Heart right ventricle (tissue), 16 donors: ENCODE data around the gene PTPRD. TPM values are rescaled to one million over a fixed set of nuclear protein-coding genes. Genes with fewer than 3 reads are reported as not detected.

Experiments used
- ATAC-seq, 8 donors: fragments of 200-7000 bp; cut with Tn5 transposase; one replicate each; pipeline ENCODE4 v1.9.1; 2020; ENCODE audit warnings: mild to moderate bottlenecking in 8 of 8, moderate library complexity in 8 of 8, moderate number of reproducible peaks in 1 of 8
- DNase-seq, 2 donors: peaks; one replicate each; pipeline ENCODE4 v3.0.0-alpha.2; 2020
- H3K27ac ChIP-seq, 10 donors: fragments of 200-600 bp; sonication (generic) in 2 of 10; one replicate each; pipeline versions ENCODE4 v1.5.0 to v1.8.0; 2020 to 2022; ENCODE audit warnings: mild to moderate bottlenecking in 3 of 10
- H3K27me3 ChIP-seq, 7 donors: fragments of 200-600 bp; one replicate each; pipeline ENCODE4 v1.8.0; 2021 to 2022; ENCODE audit warnings: mild to moderate bottlenecking in 2 of 7
- H3K36me3 ChIP-seq, 9 donors: fragments of 200-600 bp; sonication (generic) in 1 of 9; one replicate each; pipeline versions ENCODE4 v1.5.0 to v1.8.0; 2020 to 2022; ENCODE audit warnings: mild to moderate bottlenecking in 2 of 9
- H3K4me1 ChIP-seq, 9 donors: fragments of 200-600 bp; sonication (generic) in 1 of 9; one replicate each; pipeline versions ENCODE4 v1.5.0 to v1.8.0; 2020 to 2022; ENCODE audit warnings: mild to moderate bottlenecking in 4 of 9
- H3K4me3 ChIP-seq, 10 donors: fragments of 200-600 bp; sonication (generic) in 2 of 10; one replicate each; pipeline versions ENCODE4 v1.5.0 to v1.8.0; 2020 to 2022; ENCODE audit warnings: mild to moderate bottlenecking in 7 of 10, moderate library complexity in 2 of 10
- H3K9me3 ChIP-seq, 11 donors: fragments of 200-600 bp in 10 of 11; sonication (generic) in 2 of 11; one replicate each; pipeline versions ENCODE4 v1.5.0 to v1.8.0; 2013 to 2022; ENCODE audit warnings: mild to moderate bottlenecking in 2 of 11, control low read depth in 1 of 11, moderate library complexity in 1 of 11
- CTCF ChIP-seq, 9 donors: fragments of 200-600 bp; sonication (generic) in 2 of 9; IDR thresholded peaks; one replicate each; pipeline versions ENCODE4 v1.5.0 to v1.8.0; 2021 to 2022; ENCODE audit warnings: antibody characterized with exemption in 9 of 9, mild to moderate bottlenecking in 5 of 9, moderate library complexity in 1 of 9
- WGBS, 2 donors: extraction: QIAGEN DNeasy Blood & Tissue Kit; methylation state at CpG; one replicate each; pipeline ENCODE4 v1.1.7; 2013; ENCODE audit warnings: inconsistent platforms in 1 of 2; 5-methylcytosine and 5-hydroxymethylcytosine counted together
- intact Hi-C, 10 donors: fragments of 100-400 bp; cut with DNase I; formaldehyde crosslinking; loops; one replicate each; pipeline versions ENCODE4 v1.11.1 to v1.14.2; 2022
- polyA plus RNA-seq, 2 donors: library from polyadenylated mRNA; stranded (reverse); fragments of 200-250 nt; gene quantifications; one replicate each; pipeline ENCODE4 v1.2.3, GENCODE V29; 2013
- total RNA-seq, 10 donors: library from RNA; stranded (reverse); fragmentation: NEBNext Ultra II Directional in 3 of 10; extraction: Animal tissue kit (Norgen Biotek cat#: 25700) in 3 of 10; gene quantifications; one replicate each; pipeline versions ENCODE4 v1.2.1 to v1.2.4, GENCODE V29; 2021 to 2023
- donor health status: Arrhythmogenic right ventricular cardiomyopathy.
- donor health status: ischemic (EF 13 %, LVEDD 7.1; RV severe dilation, severe dysfunction).
- donor health status: healthy with polysubstance abuse.
- donor health status: DM: no; HTN: yes; CAD: no.
- donor health status: DM: no; HTN: no; CAD: no.
- donor health status: ischemic (EF 25% LVEDD 6.9; RV normal size, moderate dysfunction).
- donor health status: ischemic (EF 25% LVEDD 5.7; RV mildly dilated, moderate dysfunction).
- donor health status: healthy.
- donor health status: DM: yes; HTN: yes; CAD: no.
- donor health status: Ischemic cardiomyopathy.
- donor health status: ischemic (EF 35%, LVEDD 5.7; RV mildly dilated, moderate dysfunction).
- donor health status: nonischemic (EF 11% LVEDD 7.7; RV severe dilation, severe dysfunction).
- donor health status: DM: yes; HTN: yes; CAD: no.
- donor health status: PGD.
- donor health status: ischemic (EF 29% LVEDD 5.4; RV normal size, mild dysfunction).
- donor health status: nonischemic (EF 23%, LVEDD 6.1; RV moderate dilation, normal function).

The PTPRD gene
- total and polyA plus RNA-seq, 12 donors = 1.4 to 25.2 (median 13.0) TPM

DNA sequence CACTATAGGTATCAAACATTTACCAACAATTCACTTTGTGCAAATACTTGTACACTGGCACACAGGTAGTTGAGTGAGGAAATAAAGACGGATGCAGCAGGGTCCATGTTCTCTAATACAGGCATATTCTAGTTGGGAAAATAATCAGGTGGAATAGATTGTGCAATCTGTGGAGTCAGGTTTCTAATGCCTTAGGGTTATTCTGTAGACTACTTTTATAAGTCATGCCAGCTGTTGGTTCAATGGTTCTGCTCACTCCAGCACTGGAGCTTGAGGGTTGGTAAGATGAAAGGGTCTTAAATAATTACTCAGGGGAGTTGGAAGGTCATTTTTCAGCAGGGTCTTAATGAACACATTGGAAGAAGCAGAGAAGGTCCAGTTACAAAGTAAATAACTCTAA, 2123.0 kb downstream of the PTPRD start:
- Histone ChIP-seq H3K9me3 (no peaks in the 10 kb centered on the region), H3K4me3 (no peak overlapping the region), H3K4me1 (no peaks in the 10 kb centered on the region), H3K27me3 (no peaks in the 10 kb centered on the region), H3K36me3 (peaks cover 0 to 4% (median 0%) of the 10 kb centered on the region in 9 donors), H3K27ac (no peak overlapping the region)
- intact Hi-C loops = loop anchor here in 7 of 10 donors (2.0 to 10.0 kb wide), 6 partner anchors 365 to 515 kb away; no protein-coding TSS in a partner anchor
- WGBS, 2 donors = 97% methylated on average over 1 of the region's 1 CpG
- no peak for TF ChIP-seq CTCF (IDR thresholded peaks at IDR 0.05)
- no peak for DNase-seq
- no peak for ATAC-seq

- no peaks in the 10 kb centered on the region for H3K4me1 ChIP-seq
- DNase-seq (peak in 1 of 2 donors; percentile 25), ATAC-seq (peak; percentile 67 to 81 (median 78))
- peaks cover 0 to 15% (median 0%) of the 10 kb centered on the region in 9 donors for H3K36me3 ChIP-seq
- H3K27me3 ChIP-seq = no peaks in the 10 kb centered on the region
- H3K9me3 ChIP-seq = no peaks in the 10 kb centered on the region
- no peak overlapping the region for H3K27ac ChIP-seq
- 53 to 58% methylated on average over 6 of the region's 6 CpGs for WGBS, 2 donors
- intact Hi-C loops = loop anchor here in 7 of 10 donors (2.0 to 10.0 kb wide), 6 partner anchors 369 to 519 kb away; no protein-coding TSS in a partner anchor
- H3K4me3 ChIP-seq = no peak overlapping the region
- peak; percentile 5 to 58 (median 48) for TF ChIP-seq CTCF (IDR thresholded peaks at IDR 0.05)
Observed at GRCh38 chr9:8486095-8486494, 2126.7 kb downstream of the PTPRD start.

DNA sequence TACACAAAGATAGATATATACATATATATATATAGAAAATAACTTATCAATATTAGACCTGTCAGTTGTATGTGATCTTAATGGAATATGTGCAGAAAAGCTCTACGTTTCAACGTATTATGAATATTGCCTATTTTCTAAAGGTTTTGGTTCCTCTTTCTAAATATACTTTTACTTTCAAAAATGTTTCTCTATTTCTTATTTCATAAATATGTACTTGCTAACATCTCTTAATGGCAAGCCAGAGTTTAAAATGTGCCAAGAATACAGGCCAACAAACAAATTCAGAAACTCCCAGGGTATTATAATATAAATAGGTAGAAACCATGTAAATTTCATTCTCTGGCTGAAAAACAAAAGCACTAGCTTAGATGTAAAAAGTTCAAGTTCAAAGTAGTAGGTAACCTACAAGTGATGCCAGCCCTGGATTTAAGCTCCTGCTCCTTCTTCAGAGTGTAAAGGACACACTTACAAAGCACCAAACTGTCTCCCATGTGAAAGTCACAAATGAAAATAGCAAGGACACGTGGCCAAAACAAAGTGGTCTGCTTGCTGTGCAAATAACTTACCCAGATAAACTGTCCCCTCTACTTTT, 2128.1 kb downstream of the PTPRD start:
- Histone ChIP-seq H3K4me3 (no peak overlapping the region), H3K36me3 (peaks cover 0 to 15% (median 0%) of the 10 kb centered on the region in 9 donors), H3K9me3 (no peaks in the 10 kb centered on the region), H3K27me3 (no peaks in the 10 kb centered on the region), H3K4me1 (no peaks in the 10 kb centered on the region), H3K27ac (no peak overlapping the region)
- intact Hi-C loops = loop anchor here in 6 of 10 donors (5.0 to 10.0 kb wide), 5 partner anchors 370 to 520 kb away; no protein-coding TSS in a partner anchor
- TF ChIP-seq CTCF (IDR thresholded peaks at IDR 0.05) = no peak
- 70 to 79% methylated on average over 3 of the region's 3 CpGs for WGBS, 2 donors
- no peak for DNase-seq
- no peak for ATAC-seq

DNA sequence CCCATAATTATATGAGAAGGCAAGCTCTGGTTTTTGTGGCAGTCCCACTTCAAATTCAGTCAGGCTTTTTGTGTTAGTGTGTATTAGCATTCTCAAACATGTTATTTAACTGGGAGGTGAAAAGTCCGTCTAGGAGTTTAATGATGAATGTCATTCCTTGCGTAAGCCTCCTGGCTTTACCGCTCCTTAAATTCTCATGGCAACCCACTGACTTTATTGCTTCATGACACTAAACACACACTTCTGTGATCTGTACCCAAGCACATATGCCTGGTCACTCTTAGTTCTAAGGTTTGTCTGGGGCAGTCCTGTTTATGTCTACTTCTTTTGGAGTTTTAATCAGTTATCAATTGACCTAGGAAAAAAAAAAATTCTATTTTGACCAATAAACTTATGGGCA, 2135.4 kb downstream of the PTPRD start:
- Histone ChIP-seq H3K36me3 (no peaks in the 10 kb centered on the region), H3K9me3 (no peaks in the 10 kb centered on the region), H3K4me1 (no peaks in the 10 kb centered on the region), H3K27me3 (no peaks in the 10 kb centered on the region), H3K4me3 (no peak overlapping the region), H3K27ac (no peak overlapping the region)
- WGBS, 2 donors = 94 to 96% methylated on average over 3 of the region's 3 CpGs
- ATAC-seq (no peak), DNase-seq (no peak)
- no peak for TF ChIP-seq CTCF (IDR thresholded peaks at IDR 0.05)
- intact Hi-C loops = no loop called here
